Hematopoietic multipotent progenitor cell treated with erythropoietin and hydrocortisone succinate and interleukin-3 and kit ligand, for 17 days (in vitro differentiated cells): ENCODE data around the gene STK11IP.

ENCODE experiments used
- DNase-seq: peaks from one replicate; pipeline ENCODE4 v3.0.0-alpha.2; 2015; ENCODE audit warnings: low spot score

The STK11IP gene, protein sequence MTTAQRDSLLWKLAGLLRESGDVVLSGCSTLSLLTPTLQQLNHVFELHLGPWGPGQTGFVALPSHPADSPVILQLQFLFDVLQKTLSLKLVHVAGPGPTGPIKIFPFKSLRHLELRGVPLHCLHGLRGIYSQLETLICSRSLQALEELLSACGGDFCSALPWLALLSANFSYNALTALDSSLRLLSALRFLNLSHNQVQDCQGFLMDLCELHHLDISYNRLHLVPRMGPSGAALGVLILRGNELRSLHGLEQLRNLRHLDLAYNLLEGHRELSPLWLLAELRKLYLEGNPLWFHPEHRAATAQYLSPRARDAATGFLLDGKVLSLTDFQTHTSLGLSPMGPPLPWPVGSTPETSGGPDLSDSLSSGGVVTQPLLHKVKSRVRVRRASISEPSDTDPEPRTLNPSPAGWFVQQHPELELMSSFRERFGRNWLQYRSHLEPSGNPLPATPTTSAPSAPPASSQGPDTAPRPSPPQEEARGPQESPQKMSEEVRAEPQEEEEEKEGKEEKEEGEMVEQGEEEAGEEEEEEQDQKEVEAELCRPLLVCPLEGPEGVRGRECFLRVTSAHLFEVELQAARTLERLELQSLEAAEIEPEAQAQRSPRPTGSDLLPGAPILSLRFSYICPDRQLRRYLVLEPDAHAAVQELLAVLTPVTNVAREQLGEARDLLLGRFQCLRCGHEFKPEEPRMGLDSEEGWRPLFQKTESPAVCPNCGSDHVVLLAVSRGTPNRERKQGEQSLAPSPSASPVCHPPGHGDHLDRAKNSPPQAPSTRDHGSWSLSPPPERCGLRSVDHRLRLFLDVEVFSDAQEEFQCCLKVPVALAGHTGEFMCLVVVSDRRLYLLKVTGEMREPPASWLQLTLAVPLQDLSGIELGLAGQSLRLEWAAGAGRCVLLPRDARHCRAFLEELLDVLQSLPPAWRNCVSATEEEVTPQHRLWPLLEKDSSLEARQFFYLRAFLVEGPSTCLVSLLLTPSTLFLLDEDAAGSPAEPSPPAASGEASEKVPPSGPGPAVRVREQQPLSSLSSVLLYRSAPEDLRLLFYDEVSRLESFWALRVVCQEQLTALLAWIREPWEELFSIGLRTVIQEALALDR

GRCh38 chr2:219597552-219598307, at the start of gene STK11IP:
Gene STK11IP (plus strand): TSS chr2:219597857. CDS start chr2:219598120, 263 bp downstream.
- peak; percentile 84 for DNase-seq

- DNase-seq: no peak
Measured at GRCh38 chr2:219548990-219549389, 48.7 kb upstream of the STK11IP start.

- no peak for DNase-seq
Measured at GRCh38 chr2:219549619-219550018, 48.0 kb upstream of the STK11IP start.

- DNase-seq: peak; percentile 10
Measured at GRCh38 chr2:219551441-219552381, 45.9 kb upstream of the STK11IP start.

DNA sequence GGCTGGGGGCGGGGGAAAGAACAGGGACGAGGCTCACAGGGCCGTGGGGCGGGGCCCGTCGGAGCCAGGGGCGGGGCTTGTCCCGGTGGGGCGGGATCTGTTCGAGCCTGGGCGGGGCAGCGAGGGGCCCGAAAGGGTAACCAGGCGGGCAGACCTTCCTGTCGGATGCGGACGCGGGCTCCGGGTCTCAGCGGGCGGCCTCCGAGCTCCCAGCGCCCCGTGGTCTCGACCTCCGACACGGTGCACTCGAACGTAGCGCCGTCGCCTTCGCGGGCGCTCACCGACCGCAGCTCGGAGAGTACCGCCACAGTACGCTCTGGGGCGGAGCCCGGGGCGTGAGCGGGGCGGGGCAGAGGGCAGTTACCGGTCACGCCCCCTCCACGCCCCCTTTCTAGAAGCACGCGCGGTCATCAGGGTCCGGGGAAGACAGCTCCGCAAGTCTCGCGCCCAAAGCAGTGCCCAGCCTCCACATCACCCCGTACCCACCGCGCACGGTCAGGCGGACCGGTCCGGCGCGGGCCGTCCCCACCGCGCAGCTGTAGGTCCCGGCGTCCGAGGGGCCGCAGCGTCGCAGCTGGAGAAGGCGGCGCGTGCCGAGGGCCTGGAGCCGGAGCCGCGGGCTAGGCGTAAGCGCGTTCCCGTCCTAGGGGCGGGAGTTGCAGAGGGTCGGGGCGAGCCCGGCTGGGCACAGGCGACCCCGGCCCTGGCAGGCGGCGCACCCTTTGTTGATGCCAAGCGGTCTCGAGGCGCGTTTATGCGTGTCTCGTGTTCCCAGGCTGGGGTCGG, 45.1 kb upstream of the STK11IP start:
- DNase-seq: peak; percentile 65

DNA sequence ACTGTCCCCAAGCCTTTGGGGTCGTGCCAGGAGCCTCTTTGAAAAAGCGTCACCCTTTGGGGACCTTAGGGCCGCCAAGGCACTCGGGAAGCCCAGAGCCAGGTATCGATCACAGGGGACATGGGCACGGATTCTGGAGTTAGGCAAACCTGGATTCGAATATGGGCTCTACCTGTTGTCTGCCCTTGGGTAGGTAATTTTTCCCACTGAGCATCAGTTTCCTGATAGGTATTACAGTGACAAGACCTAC, 44.6 kb upstream of the STK11IP start:
- DNase-seq: no peak

DNA sequence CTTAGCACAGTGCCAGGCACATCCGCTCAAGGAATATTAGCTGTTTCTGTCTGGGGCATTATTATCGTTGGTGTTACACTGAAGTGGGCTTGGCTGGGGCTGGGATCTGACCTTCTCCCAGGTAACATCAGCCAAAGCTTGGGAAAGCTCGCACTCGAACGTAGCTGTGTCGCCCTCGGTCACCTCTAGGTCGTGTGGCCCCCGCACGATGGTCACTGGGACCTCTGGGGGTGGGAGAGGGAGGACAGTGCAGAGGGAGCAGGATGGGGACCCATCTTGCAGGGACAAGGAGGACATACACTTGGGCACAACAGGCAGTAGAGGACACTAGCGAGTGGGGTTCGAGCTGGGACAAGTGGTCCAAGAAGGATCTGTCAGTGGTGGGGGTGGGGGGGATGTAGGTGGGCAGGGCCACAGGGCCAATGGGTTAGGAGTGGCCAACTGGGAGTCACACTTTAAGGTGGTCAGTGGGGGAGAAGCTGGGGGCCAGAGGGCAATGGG, 44.1 kb upstream of the STK11IP start:
- no peak for DNase-seq

DNA sequence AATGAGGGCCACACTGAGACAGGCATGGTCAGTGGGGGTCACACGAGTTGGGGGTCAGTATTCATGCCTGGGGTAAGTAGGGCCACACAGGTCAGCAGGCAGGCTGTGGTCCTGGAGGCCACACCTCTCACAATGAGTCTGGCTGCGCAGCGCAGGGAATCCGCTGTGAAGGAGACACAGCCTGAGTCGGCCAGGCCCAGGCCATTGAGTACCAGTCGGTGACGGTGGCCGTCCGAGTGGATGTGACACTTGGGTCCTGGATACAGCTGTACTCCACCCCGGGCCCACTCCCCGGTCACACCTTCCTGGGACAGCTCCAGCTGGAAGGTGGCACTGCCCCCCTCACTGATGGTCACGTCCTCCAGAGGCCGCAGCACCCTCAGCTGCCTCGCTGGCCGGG, 43.3 kb upstream of the STK11IP start:
- no peak for DNase-seq

DNA sequence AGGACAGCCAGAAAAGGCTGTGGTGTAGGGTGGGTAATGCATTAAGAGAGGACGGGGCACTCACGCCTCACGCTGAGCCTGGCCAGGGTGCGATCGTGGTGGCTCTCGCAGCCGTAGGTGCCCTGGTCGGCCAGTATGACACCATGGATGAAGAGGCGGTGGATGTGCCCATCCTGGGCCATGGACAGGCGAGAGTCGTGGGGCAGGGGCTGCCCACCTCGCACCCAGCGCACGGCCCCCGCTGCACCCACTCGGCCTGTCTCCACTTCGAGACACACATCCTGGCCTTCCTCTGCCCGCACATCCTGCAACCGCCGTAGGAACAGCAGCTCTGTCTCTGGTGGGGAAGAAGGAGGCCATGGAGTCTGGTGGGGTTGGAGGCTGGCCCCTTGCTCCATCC, 41.7 kb upstream of the STK11IP start:
- DNase-seq: no peak

GRCh38 chr2:219556413-219556812, 41.2 kb upstream of the STK11IP start:
- no peak for DNase-seq

DNA sequence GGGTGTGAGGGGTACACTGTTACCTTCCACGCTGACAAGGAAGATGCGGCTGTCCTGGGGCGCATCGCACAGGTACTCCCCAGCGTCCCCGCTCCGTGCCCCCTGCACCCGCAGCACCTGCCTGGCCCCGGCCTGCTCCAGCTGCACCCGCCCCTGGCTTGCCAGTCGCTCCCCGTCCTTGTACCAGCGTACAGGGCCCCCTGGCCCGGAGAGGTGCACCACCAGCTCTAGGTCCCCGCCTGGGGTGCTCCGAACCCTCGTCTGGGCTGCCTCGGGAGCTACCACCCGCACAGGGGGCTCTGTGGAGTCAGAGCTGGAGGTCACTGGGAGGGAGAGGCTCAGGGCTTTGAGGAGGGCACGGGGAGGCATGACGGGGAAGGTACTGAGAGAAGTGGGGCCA, 40.3 kb upstream of the STK11IP start:
- no peak for DNase-seq

GRCh38 chr2:219557791-219558785, 39.6 kb upstream of the STK11IP start:
- DNase-seq: no peak

DNA sequence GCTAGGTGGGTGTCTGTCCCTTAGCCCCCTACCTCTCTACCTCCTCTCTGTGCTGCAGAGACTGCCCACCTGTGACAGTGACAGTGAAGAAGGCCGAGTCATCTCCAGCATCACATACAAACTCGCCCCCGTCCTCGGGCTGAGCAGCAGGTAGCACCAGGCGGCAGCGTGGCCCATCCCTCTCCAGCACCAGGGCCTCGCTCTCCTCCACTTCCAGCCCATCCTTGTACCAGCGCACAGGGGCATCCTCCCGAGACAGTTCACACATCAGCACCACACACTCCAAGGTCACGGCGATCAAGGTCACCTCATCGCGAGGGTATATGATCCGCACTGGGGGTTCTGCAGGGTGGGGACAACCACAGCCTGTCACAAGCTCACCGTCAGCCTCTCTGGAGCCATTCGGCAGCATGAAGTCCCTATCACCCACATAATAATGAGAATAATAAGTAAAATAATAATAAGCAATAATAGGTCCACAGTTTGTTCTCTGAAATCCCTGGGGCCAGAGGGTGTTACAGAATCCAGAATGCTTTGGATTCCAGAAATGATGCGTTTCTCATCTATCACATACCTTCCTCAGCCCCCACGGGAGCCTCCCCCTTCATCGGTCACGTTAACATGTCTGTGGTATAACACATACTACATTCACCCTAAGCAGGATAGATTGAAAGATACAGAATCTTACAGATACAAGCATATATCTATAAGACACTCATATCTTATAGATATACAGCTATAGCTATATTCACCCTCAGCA, 38.3 kb upstream of the STK11IP start:
- no peak for DNase-seq

DNA sequence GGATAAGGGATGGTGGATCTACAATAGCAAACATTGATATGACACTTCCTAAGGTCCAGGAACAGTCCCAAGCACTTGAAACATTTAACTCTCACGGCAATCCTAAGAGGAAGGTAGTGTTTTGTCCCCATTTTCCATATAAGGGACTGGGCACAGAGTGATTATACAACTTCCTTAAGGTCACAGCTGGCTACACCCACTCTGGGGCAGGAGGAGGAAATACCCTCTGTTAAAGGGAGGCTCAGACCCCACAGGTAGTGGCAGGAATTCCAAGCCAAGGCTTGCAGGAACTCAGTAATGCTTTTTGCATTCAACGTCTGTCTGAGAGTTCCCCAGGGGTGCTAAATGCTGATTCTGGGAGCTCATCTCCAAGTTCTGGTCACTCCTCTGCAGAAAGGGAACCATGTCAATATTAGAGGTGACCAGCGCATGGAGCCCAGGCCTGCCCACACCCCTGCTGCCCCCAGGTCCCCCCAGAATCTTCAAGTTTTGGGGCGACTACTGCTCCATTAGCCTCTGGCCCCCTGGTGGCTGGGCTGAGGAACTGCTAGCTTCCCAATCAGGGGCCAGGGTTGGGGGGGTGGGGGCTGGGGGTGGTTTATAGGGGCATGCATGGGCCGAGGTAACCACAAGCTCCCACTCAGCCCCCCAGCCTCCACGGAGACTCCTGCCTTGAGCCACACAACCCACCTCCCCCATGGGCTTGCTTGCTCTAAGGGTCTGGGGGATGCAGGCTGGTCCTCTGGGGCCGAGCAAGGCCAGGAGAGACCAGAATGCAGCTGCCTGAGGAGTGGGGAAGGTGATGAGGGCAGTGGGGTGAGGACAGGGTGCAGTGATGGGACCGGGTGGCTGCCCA, 37.4 kb upstream of the STK11IP start:
- no peak for DNase-seq

GRCh38 chr2:219560893-219561178, 36.8 kb upstream of the STK11IP start:
- DNase-seq: no peak

GRCh38 chr2:219561179-219562048, 36.2 kb upstream of the STK11IP start:
- no peak for DNase-seq
